ENCODE measurements around the gene COL8A1.

GRCh38 chr3:99741588-99741987, 103.2 kb downstream of the COL8A1 start:
- TF ChIP-seq, protein P1, sequence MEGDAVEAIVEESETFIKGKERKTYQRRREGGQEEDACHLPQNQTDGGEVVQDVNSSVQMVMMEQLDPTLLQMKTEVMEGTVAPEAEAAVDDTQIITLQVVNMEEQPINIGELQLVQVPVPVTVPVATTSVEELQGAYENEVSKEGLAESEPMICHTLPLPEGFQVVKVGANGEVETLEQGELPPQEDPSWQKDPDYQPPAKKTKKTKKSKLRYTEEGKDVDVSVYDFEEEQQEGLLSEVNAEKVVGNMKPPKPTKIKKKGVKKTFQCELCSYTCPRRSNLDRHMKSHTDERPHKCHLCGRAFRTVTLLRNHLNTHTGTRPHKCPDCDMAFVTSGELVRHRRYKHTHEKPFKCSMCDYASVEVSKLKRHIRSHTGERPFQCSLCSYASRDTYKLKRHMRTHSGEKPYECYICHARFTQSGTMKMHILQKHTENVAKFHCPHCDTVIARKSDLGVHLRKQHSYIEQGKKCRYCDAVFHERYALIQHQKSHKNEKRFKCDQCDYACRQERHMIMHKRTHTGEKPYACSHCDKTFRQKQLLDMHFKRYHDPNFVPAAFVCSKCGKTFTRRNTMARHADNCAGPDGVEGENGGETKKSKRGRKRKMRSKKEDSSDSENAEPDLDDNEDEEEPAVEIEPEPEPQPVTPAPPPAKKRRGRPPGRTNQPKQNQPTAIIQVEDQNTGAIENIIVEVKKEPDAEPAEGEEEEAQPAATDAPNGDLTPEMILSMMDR (IDR thresholded peaks at IDR 0.05): no peak
- no peak for TF ChIP-seq POLR2AphosphoS5 (IDR thresholded peaks at IDR 0.05)

Data from stomach (tissue), 4 donors.